Smooth muscle cell (in vitro differentiated cells): ENCODE results near the gene FYN. TPM values are rescaled to one million over a fixed set of nuclear protein-coding genes. Genes with fewer than 3 reads are reported as not detected.

Source experiments
- DNase-seq: peaks from one replicate; lab custom pipeline; 2025; ENCODE audit not compliant: unreplicated experiment; lab: John Stamatoyannopoulos, UW
- H2AFZ ChIP-seq: fragments of 200-600 bp; sonication (generic); 2 replicates; pipeline ENCODE4 v1.6.0; 2016; ENCODE audit warnings: antibody characterized with exemption, low read depth, mild to moderate bottlenecking
- H3F3A ChIP-seq: fragments of 200-600 bp; sonication (generic); 2 replicates; pipeline ENCODE4 v1.6.0; 2017; ENCODE audit warnings: antibody characterized with exemption, low read depth
- H3K27ac ChIP-seq: fragments of 200-600 bp; sonication (generic); 2 replicates; pipeline ENCODE4 v1.5.1; 2016; ENCODE audit warnings: low read depth, mild to moderate bottlenecking
- H3K27me3 ChIP-seq: fragments of 200-600 bp; sonication (generic); 2 replicates; pipeline ENCODE4 v1.6.1; 2016; ENCODE audit warnings: low read depth, mild to moderate bottlenecking
- H3K36me3 ChIP-seq: fragments of 200-600 bp; sonication (generic); 2 replicates; pipeline ENCODE4 v1.5.1; 2016; ENCODE audit warnings: low read depth
- H3K4me1 ChIP-seq: fragments of 200-600 bp; sonication (generic); 2 replicates; pipeline ENCODE4 v1.5.1; 2016; ENCODE audit warnings: low read depth
- H3K4me2 ChIP-seq: fragments of 200-600 bp; sonication (generic); 2 replicates; pipeline ENCODE4 v1.6.0; 2016; ENCODE audit warnings: mild to moderate bottlenecking
- H3K4me3 ChIP-seq: fragments of 200-600 bp; sonication (generic); 2 replicates; pipeline ENCODE4 v1.5.1; 2016; ENCODE audit warnings: mild to moderate bottlenecking
- H3K79me2 ChIP-seq: fragments of 200-600 bp; sonication (generic); 2 replicates; pipeline ENCODE4 v1.6.0; 2016; ENCODE audit warnings: low read depth, mild to moderate bottlenecking
- H3K9ac ChIP-seq: fragments of 200-600 bp; sonication (generic); 2 replicates; pipeline ENCODE4 v1.6.0; 2016; ENCODE audit warnings: low read depth
- H3K9me3 ChIP-seq: fragments of 200-600 bp; sonication (generic); replicated peaks from 2 replicates; pipeline ENCODE4 v1.5.1; 2016; ENCODE audit warnings: low read depth
- H4K20me1 ChIP-seq: fragments of 200-600 bp; sonication (generic); 2 replicates; pipeline ENCODE4 v1.6.0; 2016; ENCODE audit warnings: low read depth
- CTCF ChIP-seq: fragments of 200-600 bp; sonication (generic); IDR thresholded peaks from 2 replicates; pipeline ENCODE4 v1.5.1; 2017; ENCODE audit warnings: borderline replicate concordance, mild to moderate bottlenecking, antibody characterized with exemption; ENCODE audit not compliant: insufficient read depth, poor library complexity, severe bottlenecking
- WGBS: methylation state at CpG from one replicate; pipeline ENCODE4 v1.1.7; 2016; ENCODE audit warnings: low lambda C conversion rate; 5-methylcytosine and 5-hydroxymethylcytosine counted together
- polyA plus RNA-seq: library from polyadenylated mRNA; unstranded; fragments of >200 nt; fragmentation: Nextera tagmentation; extraction: Ambion mirVana; gene quantifications from 2 replicates; pipeline ENCODE4 v1.2.1, GENCODE V29; 2016
- total RNA-seq: library from RNA; depleted of rRNA; stranded (reverse); fragments of >200 nt; gene quantifications from 2 replicates; pipeline ENCODE4 v1.2.3, GENCODE V29; 2014

FYN gene
- total and polyA plus RNA-seq, 2 experiments from 2014 or later = 110 to 138 TPM

GRCh38 chr6:111763381-111763780, 109.9 kb downstream of the FYN start:
- peaks cover 25% of the 10 kb centered on the region for H3K79me2 ChIP-seq
- DNase-seq = no peak
- WGBS = 89% methylated on average over 2 of the region's 2 CpGs

GRCh38 chr6:111761783-111762312, 111.4 kb downstream of the FYN start:
- Histone ChIP-seq H3K36me3 (no peaks in the 10 kb centered on the region), H3K27me3 (no peaks in the 10 kb centered on the region), H3K79me2 (peaks cover 17% of the 10 kb centered on the region), H4K20me1 (peaks cover 54% of the 10 kb centered on the region), H3K4me1 (peaks cover 58% of the 10 kb centered on the region), H3K27ac (peak overlapping the region; percentile 80), H3K4me3 (no peak overlapping the region), H3K4me2 (peak overlapping the region; percentile 70), H3F3A (peaks cover 9% of the 10 kb centered on the region), H3K9me3 (no peaks in the 10 kb centered on the region), H2AFZ (no peak overlapping the region), H3K9ac (peak overlapping the region; percentile 52)
- no peak for DNase-seq
- no peak for TF ChIP-seq CTCF
- WGBS = 23% methylated on average over 7 of the region's 7 CpGs

More at GRCh38 chr6:111763381-111763780, 109.9 kb downstream of the FYN start:
- Histone ChIP-seq H3F3A (peaks cover 9% of the 10 kb centered on the region), H3K27me3 (no peaks in the 10 kb centered on the region), H4K20me1 (peaks cover 61% of the 10 kb centered on the region), H3K4me3 (no peak overlapping the region), H3K36me3 (no peaks in the 10 kb centered on the region), H3K27ac (no peak overlapping the region), H3K4me1 (peaks cover 58% of the 10 kb centered on the region), H2AFZ (no peak overlapping the region), H3K9ac (no peak overlapping the region), H3K4me2 (no peak overlapping the region), H3K9me3 (no peaks in the 10 kb centered on the region)
- no peak for TF ChIP-seq CTCF

GRCh38 chr6:111761212-111761611, 112.0 kb downstream of the FYN start:
- no peak for TF ChIP-seq CTCF
- Histone ChIP-seq H3K79me2 (peaks cover 19% of the 10 kb centered on the region), H3K36me3 (no peaks in the 10 kb centered on the region), H3K27ac (peak overlapping the region; percentile 80), H3K4me3 (no peak overlapping the region), H3K4me1 (peaks cover 54% of the 10 kb centered on the region), H3F3A (peaks cover 9% of the 10 kb centered on the region), H3K27me3 (no peaks in the 10 kb centered on the region), H3K9ac (peak overlapping the region; percentile 52), H4K20me1 (peaks cover 48% of the 10 kb centered on the region), H3K9me3 (no peaks in the 10 kb centered on the region), H2AFZ (no peak overlapping the region), H3K4me2 (peak overlapping the region; percentile 70)
- DNase-seq = no peak
- WGBS = 67% methylated on average over 2 of the region's 2 CpGs
